Measurements from ENCODE around the gene OASL. TPM values are rescaled to one million over a fixed set of nuclear protein-coding genes. Genes with fewer than 3 reads are reported as not detected.

The OASL gene
- total RNA-seq, 2 experiments from 2014 or later: 11.1 to 11.4 TPM

DNA sequence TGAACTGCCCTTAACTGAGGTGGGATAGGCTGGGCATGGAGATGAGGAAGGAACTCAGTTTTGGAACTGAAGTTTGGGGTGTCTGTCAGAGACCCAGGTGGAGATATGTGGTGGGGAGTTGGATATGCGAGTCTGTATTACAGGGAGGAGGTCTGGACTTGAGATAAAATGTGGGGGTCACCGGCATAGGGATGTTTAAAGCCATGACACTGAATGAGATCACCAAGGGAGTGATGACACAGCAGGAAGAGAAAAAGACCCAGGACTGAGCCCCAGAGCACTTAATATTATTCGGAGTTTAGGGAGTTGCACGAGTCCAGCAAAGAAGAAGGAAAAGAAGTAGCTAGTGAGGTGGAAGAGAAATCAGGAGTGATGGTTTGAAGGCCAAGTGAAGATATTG lies 4.0 kb upstream of the OASL start:
- DNase-seq: no peak
- ChIA-PET POLR2A (no interaction called here), CTCF (no interaction called here)
- no peak for ATAC-seq
- Mint-ChIP-seq H3K9me3 (no peaks in the 10 kb centered on the region), H3K4me1 (ENCODE audit: low read depth) (peaks cover 23% of the 10 kb centered on the region), H3K27me3 (peaks cover 9% of the 10 kb centered on the region), H3K27ac (no peak overlapping the region), H3K36me3 (ENCODE audit: low read depth) (no peaks in the 10 kb centered on the region), H3K4me3 (no peak overlapping the region)
- intact Hi-C loops (cut with micrococcal nuclease): no loop called here
- TF ChIP-seq, protein P1, sequence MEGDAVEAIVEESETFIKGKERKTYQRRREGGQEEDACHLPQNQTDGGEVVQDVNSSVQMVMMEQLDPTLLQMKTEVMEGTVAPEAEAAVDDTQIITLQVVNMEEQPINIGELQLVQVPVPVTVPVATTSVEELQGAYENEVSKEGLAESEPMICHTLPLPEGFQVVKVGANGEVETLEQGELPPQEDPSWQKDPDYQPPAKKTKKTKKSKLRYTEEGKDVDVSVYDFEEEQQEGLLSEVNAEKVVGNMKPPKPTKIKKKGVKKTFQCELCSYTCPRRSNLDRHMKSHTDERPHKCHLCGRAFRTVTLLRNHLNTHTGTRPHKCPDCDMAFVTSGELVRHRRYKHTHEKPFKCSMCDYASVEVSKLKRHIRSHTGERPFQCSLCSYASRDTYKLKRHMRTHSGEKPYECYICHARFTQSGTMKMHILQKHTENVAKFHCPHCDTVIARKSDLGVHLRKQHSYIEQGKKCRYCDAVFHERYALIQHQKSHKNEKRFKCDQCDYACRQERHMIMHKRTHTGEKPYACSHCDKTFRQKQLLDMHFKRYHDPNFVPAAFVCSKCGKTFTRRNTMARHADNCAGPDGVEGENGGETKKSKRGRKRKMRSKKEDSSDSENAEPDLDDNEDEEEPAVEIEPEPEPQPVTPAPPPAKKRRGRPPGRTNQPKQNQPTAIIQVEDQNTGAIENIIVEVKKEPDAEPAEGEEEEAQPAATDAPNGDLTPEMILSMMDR (IDR thresholded peaks at IDR 0.05): no peak

DNA sequence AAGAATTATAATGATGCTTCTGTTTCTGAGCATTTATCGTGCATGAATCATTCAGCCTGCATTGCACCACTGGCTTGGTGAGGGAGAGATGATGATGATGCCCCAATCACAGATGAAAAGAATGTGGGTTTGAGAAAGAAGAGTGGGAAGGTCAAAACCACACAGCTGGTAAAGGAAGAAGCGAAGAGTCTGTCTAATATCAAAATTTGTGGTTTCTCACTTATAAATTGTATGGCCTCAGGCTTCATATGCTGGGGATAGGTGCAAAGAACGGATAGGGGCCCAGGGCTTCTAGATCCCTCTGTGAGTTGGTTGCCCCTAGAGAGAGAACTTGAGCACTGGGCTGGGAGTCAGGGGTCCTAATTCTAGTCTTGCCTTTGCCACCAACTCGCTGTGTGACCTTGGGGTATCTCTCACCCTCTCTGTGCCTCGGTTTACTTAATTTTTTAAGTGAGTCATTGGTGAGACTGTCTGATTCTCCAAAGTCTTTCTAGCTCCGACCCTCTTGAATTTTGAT lies 2.2 kb downstream of the OASL start:
- peak overlapping the region; percentile 80 for H3K4me3 Mint-ChIP-seq
- H3K36me3 Mint-ChIP-seq (ENCODE audit: low read depth): peaks cover 3% of the 10 kb centered on the region
- H3K9me3 Mint-ChIP-seq: no peaks in the 10 kb centered on the region
- peak overlapping the region; percentile 94 for H3K27ac Mint-ChIP-seq
- peaks cover 62% of the 10 kb centered on the region for H3K4me1 Mint-ChIP-seq (ENCODE audit: low read depth)
- peak; percentile 55 for ATAC-seq
- POLR2A ChIA-PET: interaction anchor here (0.8 to 2.3 kb wide), 3 partner anchors 10 to 23 kb away, joined by 3 to 9 read pairs (median 6); partner anchors contain the start of gene C12orf43
- peak; percentile 77 for DNase-seq
- intact Hi-C loops (cut with micrococcal nuclease): no loop called here
- CTCF ChIA-PET: interaction anchor here (0.6 to 2.7 kb wide), 3 partner anchors 9 to 31 kb away, joined by 3 to 18 read pairs (median 8); no protein-coding TSS in a partner anchor
- peaks cover 1% of the 10 kb centered on the region for H3K27me3 Mint-ChIP-seq
- TF ChIP-seq, protein P1 (IDR thresholded peaks at IDR 0.05): no peak

DNA sequence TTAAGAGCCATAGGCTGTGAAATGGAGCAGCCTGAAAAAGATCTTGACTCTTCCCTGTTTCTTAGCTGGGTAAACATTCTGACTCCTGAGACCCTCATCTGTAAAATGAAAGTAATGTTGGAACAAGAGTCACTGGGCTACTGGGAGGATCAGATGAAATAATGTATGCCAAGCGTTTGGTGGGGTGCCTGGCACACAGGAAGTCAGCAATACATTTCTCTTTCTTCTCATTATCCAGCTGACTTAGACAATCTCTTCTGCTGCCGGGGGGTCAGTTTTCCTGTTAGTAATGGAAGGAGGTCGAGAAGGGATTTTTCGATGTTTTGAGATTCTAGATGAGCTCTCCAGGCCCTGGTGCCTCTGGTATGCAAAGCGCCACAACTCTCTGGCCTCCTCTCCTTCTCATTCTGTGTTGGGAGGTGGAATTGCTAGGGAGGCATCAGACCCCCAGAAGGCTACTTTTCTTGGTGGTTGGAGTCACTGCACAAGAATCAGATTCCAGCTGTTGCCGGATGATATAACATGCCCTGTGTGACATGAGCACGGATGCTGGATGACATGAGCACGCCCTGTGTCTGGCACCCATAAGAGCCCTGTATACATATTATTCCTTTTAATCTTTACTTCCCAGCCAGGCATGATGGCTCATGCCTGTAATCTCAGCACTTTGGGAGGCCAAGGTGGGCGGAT lies 4.3 kb downstream of the OASL start:
- ChIA-PET POLR2A (interaction anchor here (0.6 to 2.0 kb wide), 6 partner anchors 10 to 500 kb away, joined by 3 to 9 read pairs (median 4); partner anchors contain the start of gene C12orf43), CTCF (interaction anchor here (1.5 to 4.0 kb wide), 3 partner anchors 26 to 66 kb away, joined by 4 to 20 read pairs (median 5); no protein-coding TSS in a partner anchor)
- intact Hi-C loops (cut with micrococcal nuclease): no loop called here
- Mint-ChIP-seq H3K4me1 (ENCODE audit: low read depth) (peaks cover 60% of the 10 kb centered on the region), H3K27ac (peak overlapping the region; percentile 85), H3K4me3 (peak overlapping the region; percentile 20), H3K27me3 (no peaks in the 10 kb centered on the region), H3K9me3 (no peaks in the 10 kb centered on the region), H3K36me3 (ENCODE audit: low read depth) (peaks cover 3% of the 10 kb centered on the region)
- TF ChIP-seq, protein P1 (IDR thresholded peaks at IDR 0.05): no peak
- DNase-seq: peak; percentile 24
- ATAC-seq: no peak

DNA sequence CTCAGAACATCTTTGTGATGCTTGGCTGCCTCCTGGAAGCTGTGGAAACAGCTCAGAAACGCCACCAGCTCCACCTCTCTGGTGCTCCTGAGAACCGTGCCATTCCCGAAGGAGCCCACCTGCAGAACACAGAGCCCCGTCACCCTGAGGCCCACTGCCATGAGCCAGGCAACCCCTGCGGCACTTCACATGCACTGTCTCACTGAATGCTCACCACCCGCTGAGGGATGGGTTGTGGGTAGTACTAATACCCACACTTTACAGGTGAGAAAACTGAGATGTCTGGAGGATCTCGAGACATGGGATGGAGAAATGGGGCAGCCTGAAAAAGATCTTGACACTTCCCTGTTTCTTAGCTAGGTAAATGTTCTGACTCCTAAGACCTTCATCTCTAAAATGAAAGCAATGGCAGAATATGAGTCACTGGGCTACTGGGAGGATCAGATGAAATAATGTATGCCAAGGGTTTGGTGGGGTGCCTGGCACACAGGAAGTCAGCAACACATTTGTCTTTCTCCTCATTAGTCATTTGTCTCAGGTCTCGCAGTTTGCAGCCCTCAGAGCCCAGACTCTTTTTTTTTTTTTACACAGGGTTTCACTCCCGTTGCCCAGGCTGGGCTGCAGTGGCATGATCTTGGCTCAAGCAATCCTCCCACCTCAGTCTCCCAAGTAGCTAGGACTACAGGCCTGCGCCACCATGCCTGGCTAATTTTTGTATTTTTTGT lies 5.3 kb downstream of the OASL start:
- TF ChIP-seq, protein P1 (IDR thresholded peaks at IDR 0.05): no peak
- ChIA-PET CTCF (interaction anchor here (0.8 to 4.0 kb wide), 4 partner anchors 27 to 67 kb away, joined by 3 to 20 read pairs (median 4); no protein-coding TSS in a partner anchor), POLR2A (interaction anchor here (0.6 to 2.0 kb wide), 6 partner anchors 12 to 109 kb away, joined by 3 to 9 read pairs (median 5); partner anchors contain the start of gene C12orf43)
- Mint-ChIP-seq H3K4me3 (peak overlapping the region; percentile 35), H3K36me3 (ENCODE audit: low read depth) (peaks cover 3% of the 10 kb centered on the region), H3K27ac (peak overlapping the region; percentile 85), H3K27me3 (no peaks in the 10 kb centered on the region), H3K9me3 (no peaks in the 10 kb centered on the region), H3K4me1 (ENCODE audit: low read depth) (peaks cover 51% of the 10 kb centered on the region)
- DNase-seq (peak; percentile 83), ATAC-seq (peak; percentile 79)
- intact Hi-C loops (cut with micrococcal nuclease): no loop called here
